Testis (tissue), 3 donors: ENCODE data around the gene KIRREL1. TPM values are rescaled to one million over a fixed set of nuclear protein-coding genes. Genes with fewer than 3 reads are reported as not detected.

Experiments
- DNase-seq: peaks from one replicate; pipeline ENCODE4 v3.0.0-alpha.2; 2019
- H3K27ac ChIP-seq, 2 donors: fragments of 200-600 bp; sonication (generic); one replicate each; pipeline ENCODE4 v1.5.1; 2019
- H3K27me3 ChIP-seq: fragments of 200-600 bp; sonication (generic); one replicate; pipeline ENCODE4 v1.5.1; 2019
- H3K36me3 ChIP-seq: fragments of 200-600 bp; sonication (generic); one replicate; pipeline ENCODE4 v1.5.1; 2017; ENCODE audit warnings: low read depth; ENCODE audit errors: missing control alignments
- H3K4me1 ChIP-seq: fragments of 200-600 bp; sonication (generic); one replicate; pipeline ENCODE4 v1.5.1; 2019
- H3K4me3 ChIP-seq, 2 donors: fragments of 200-600 bp; sonication (generic); one replicate each; pipeline ENCODE4 v1.5.1; 2017 to 2019
- H3K9me3 ChIP-seq: fragments of 200-600 bp; sonication (generic); one replicate; pipeline ENCODE4 v1.5.1; 2017
- CTCF ChIP-seq, 3 experiments: fragments of 450-650 bp in 2 of 3; fragments of 200-600 bp in 1 of 3; sonication (generic) in 1 of 3; IDR thresholded peaks; one replicate each; pipeline ENCODE4 v1.5.1; 2016 to 2019; ENCODE audit warnings: antibody characterized with exemption in 3 of 3, mild to moderate bottlenecking in 2 of 3, moderate library complexity in 1 of 3
- POLR2A ChIP-seq: fragments of 450-650 bp; IDR thresholded peaks from one replicate; pipeline ENCODE4 v1.6.1; 2017; ENCODE audit warnings: antibody characterized with exemption, mild to moderate bottlenecking, moderate library complexity
- WGBS, 2 donors: methylation state at CpG; one replicate each; pipeline ENCODE4 v1.1.5; 2018; 5-methylcytosine and 5-hydroxymethylcytosine counted together
- intact Hi-C: fragments of 100-400 bp; cut with DNase I; formaldehyde crosslinking; loops from one replicate; pipeline ENCODE4 v1.15.1; 2023; ENCODE audit warnings: low total_unique reads
- polyA plus RNA-seq: library from polyadenylated mRNA; stranded (reverse); fragments of 350-450 nt; fragmentation: Illumina TruSeq; extraction: RNeasy Lipid Tissue Mini Kit (QIAGEN cat#74804); gene quantifications from one replicate; pipeline ENCODE4 v1.2.3, GENCODE V29; 2014; ENCODE audit warnings: low read depth, low replicate concordance; ENCODE audit not compliant: insufficient read depth
- total RNA-seq, 2 donors: library from RNA; depleted of rRNA; stranded (reverse); fragments of >200 nt; gene quantifications; one replicate each; pipeline ENCODE4 v1.2.3, GENCODE V29; 2016

The KIRREL1 gene
- total and polyA plus RNA-seq, 3 donors from 2014 or later = 15.5 to 31.9 (median 19.9) TPM

- Histone ChIP-seq H3K36me3 (no peaks in the 10 kb centered on the region), H3K27ac (no peak overlapping the region), H3K9me3 (no peaks in the 10 kb centered on the region), H3K4me3 (no peak overlapping the region), H3K27me3 (no peaks in the 10 kb centered on the region), H3K4me1 (no peaks in the 10 kb centered on the region)
- 82 to 85% methylated on average over 5 of the region's 5 CpGs for WGBS, 2 donors
- TF ChIP-seq CTCF (IDR thresholded peaks at IDR 0.05) (no peak), POLR2A (no peak)
- DNase-seq = no peak
- intact Hi-C loops = no loop called here
These were observed 42.2 kb upstream of the KIRREL1 start for GRCh38 chr1:157951230-157951629.

- H3K27ac ChIP-seq = no peak overlapping the region
- no peaks in the 10 kb centered on the region for H3K4me1 ChIP-seq
- no peak overlapping the region for H3K4me3 ChIP-seq
- DNase-seq = no peak
- 51 to 52% methylated on average over 3 of the region's 3 CpGs for WGBS, 2 donors
- H3K9me3 ChIP-seq = no peaks in the 10 kb centered on the region
- no peaks in the 10 kb centered on the region for H3K36me3 ChIP-seq
- TF ChIP-seq POLR2A (no peak), CTCF (IDR thresholded peaks at IDR 0.05) (no peak)
- intact Hi-C loops = no loop called here
- H3K27me3 ChIP-seq = no peaks in the 10 kb centered on the region
These were observed 40.8 kb upstream of the KIRREL1 start for GRCh38 chr1:157952601-157953000.

- Histone ChIP-seq H3K27me3 (no peaks in the 10 kb centered on the region), H3K4me1 (no peaks in the 10 kb centered on the region), H3K36me3 (no peaks in the 10 kb centered on the region), H3K27ac (no peak overlapping the region), H3K4me3 (no peak overlapping the region), H3K9me3 (no peaks in the 10 kb centered on the region)
- intact Hi-C loops = no loop called here
- no peak for TF ChIP-seq POLR2A
- TF ChIP-seq CTCF (IDR thresholded peaks at IDR 0.05) = no peak
- no peak for DNase-seq
These were observed 38.2 kb upstream of the KIRREL1 start for GRCh38 chr1:157955221-157955620.

GRCh38 chr1:157955857-157956256, 37.6 kb upstream of the KIRREL1 start:
- H3K27ac ChIP-seq = no peak overlapping the region
- DNase-seq = no peak
- no peaks in the 10 kb centered on the region for H3K36me3 ChIP-seq
- intact Hi-C loops = no loop called here
- no peaks in the 10 kb centered on the region for H3K27me3 ChIP-seq
- no peaks in the 10 kb centered on the region for H3K9me3 ChIP-seq
- no peak overlapping the region for H3K4me3 ChIP-seq
- TF ChIP-seq POLR2A (no peak), CTCF (IDR thresholded peaks at IDR 0.05) (no peak)
- 86 to 89% methylated on average over 6 of the region's 6 CpGs for whole genome bisulfite sequencing, 2 donors
- no peaks in the 10 kb centered on the region for H3K4me1 ChIP-seq

- Histone ChIP-seq H3K4me1 (no peaks in the 10 kb centered on the region), H3K27me3 (no peaks in the 10 kb centered on the region), H3K9me3 (no peaks in the 10 kb centered on the region), H3K27ac (no peak overlapping the region), H3K4me3 (no peak overlapping the region), H3K36me3 (no peaks in the 10 kb centered on the region)
- no peak for DNase-seq
- TF ChIP-seq POLR2A (no peak), CTCF (IDR thresholded peaks at IDR 0.05) (no peak)
- intact Hi-C loops = no loop called here
- WGBS, 2 donors = 47 to 49% methylated on average over 2 of the region's 2 CpGs
These were observed 36.7 kb upstream of the KIRREL1 start for GRCh38 chr1:157956732-157957131.
